Smooth muscle cell (in vitro differentiated cells): ENCODE measurements around the gene PRKCH. TPM values are rescaled to one million over a fixed set of nuclear protein-coding genes. Genes with fewer than 3 reads are reported as not detected.
A peak's percentile ranks its signal among the peaks of the same experiment; 100 is the strongest.

Experiments
- DNase-seq: peaks from one replicate; lab custom pipeline; 2025; ENCODE audit not compliant: unreplicated experiment; lab: John Stamatoyannopoulos, UW
- H2AFZ ChIP-seq: fragments of 200-600 bp; sonication (generic); 2 replicates; pipeline ENCODE4 v1.6.0; 2016; ENCODE audit warnings: antibody characterized with exemption, low read depth, mild to moderate bottlenecking
- H3F3A ChIP-seq: fragments of 200-600 bp; sonication (generic); 2 replicates; pipeline ENCODE4 v1.6.0; 2017; ENCODE audit warnings: antibody characterized with exemption, low read depth
- H3K27ac ChIP-seq: fragments of 200-600 bp; sonication (generic); 2 replicates; pipeline ENCODE4 v1.5.1; 2016; ENCODE audit warnings: low read depth, mild to moderate bottlenecking
- H3K27me3 ChIP-seq: fragments of 200-600 bp; sonication (generic); 2 replicates; pipeline ENCODE4 v1.6.1; 2016; ENCODE audit warnings: low read depth, mild to moderate bottlenecking
- H3K36me3 ChIP-seq: fragments of 200-600 bp; sonication (generic); 2 replicates; pipeline ENCODE4 v1.5.1; 2016; ENCODE audit warnings: low read depth
- H3K4me1 ChIP-seq: fragments of 200-600 bp; sonication (generic); 2 replicates; pipeline ENCODE4 v1.5.1; 2016; ENCODE audit warnings: low read depth
- H3K4me2 ChIP-seq: fragments of 200-600 bp; sonication (generic); 2 replicates; pipeline ENCODE4 v1.6.0; 2016; ENCODE audit warnings: mild to moderate bottlenecking
- H3K4me3 ChIP-seq: fragments of 200-600 bp; sonication (generic); 2 replicates; pipeline ENCODE4 v1.5.1; 2016; ENCODE audit warnings: mild to moderate bottlenecking
- H3K79me2 ChIP-seq: fragments of 200-600 bp; sonication (generic); 2 replicates; pipeline ENCODE4 v1.6.0; 2016; ENCODE audit warnings: low read depth, mild to moderate bottlenecking
- H3K9ac ChIP-seq: fragments of 200-600 bp; sonication (generic); 2 replicates; pipeline ENCODE4 v1.6.0; 2016; ENCODE audit warnings: low read depth
- H3K9me3 ChIP-seq: fragments of 200-600 bp; sonication (generic); replicated peaks from 2 replicates; pipeline ENCODE4 v1.5.1; 2016; ENCODE audit warnings: low read depth
- H4K20me1 ChIP-seq: fragments of 200-600 bp; sonication (generic); 2 replicates; pipeline ENCODE4 v1.6.0; 2016; ENCODE audit warnings: low read depth
- CTCF ChIP-seq: fragments of 200-600 bp; sonication (generic); IDR thresholded peaks from 2 replicates; pipeline ENCODE4 v1.5.1; 2017; ENCODE audit warnings: borderline replicate concordance, mild to moderate bottlenecking, antibody characterized with exemption; ENCODE audit not compliant: insufficient read depth, poor library complexity, severe bottlenecking
- WGBS: methylation state at CpG from one replicate; pipeline ENCODE4 v1.1.7; 2016; ENCODE audit warnings: low lambda C conversion rate; 5-methylcytosine and 5-hydroxymethylcytosine counted together
- polyA plus RNA-seq: library from polyadenylated mRNA; unstranded; fragments of >200 nt; fragmentation: Nextera tagmentation; extraction: Ambion mirVana; gene quantifications from 2 replicates; pipeline ENCODE4 v1.2.1, GENCODE V29; 2016
- total RNA-seq: library from RNA; depleted of rRNA; stranded (reverse); fragments of >200 nt; gene quantifications from 2 replicates; pipeline ENCODE4 v1.2.3, GENCODE V29; 2014

Gene PRKCH
- total and polyA plus RNA-seq, 2 experiments from 2014 or later, result 1.5 to 7.6 TPM

GRCh38 chr14:61560323-61560722, 238.9 kb downstream of the PRKCH start:
- peak overlapping the region; percentile 60 for H3K4me2 ChIP-seq
- peaks cover 45% of the 10 kb centered on the region for H3F3A ChIP-seq
- 13% methylated on average over 5 of the region's 5 CpGs for WGBS
- H3K4me1 ChIP-seq, result peaks cover 27% of the 10 kb centered on the region
- no peak for TF ChIP-seq CTCF
- peak overlapping the region; percentile 61 for H2AFZ ChIP-seq
- no peaks in the 10 kb centered on the region for H3K36me3 ChIP-seq
- H3K79me2 ChIP-seq, result no peaks in the 10 kb centered on the region
- H3K9me3 ChIP-seq, result no peaks in the 10 kb centered on the region
- no peak overlapping the region for H3K4me3 ChIP-seq
- H4K20me1 ChIP-seq, result no peaks in the 10 kb centered on the region
- H3K9ac ChIP-seq, result peak overlapping the region; percentile 84
- no peak for DNase-seq
- peak overlapping the region; percentile 99 for H3K27ac ChIP-seq
- H3K27me3 ChIP-seq, result no peaks in the 10 kb centered on the region

- no peak overlapping the region for H3K4me3 ChIP-seq
- no peaks in the 10 kb centered on the region for H3K36me3 ChIP-seq
- H3K27ac ChIP-seq, result peak overlapping the region; percentile 99
- H3K4me1 ChIP-seq, result peaks cover 29% of the 10 kb centered on the region
- no peak overlapping the region for H2AFZ ChIP-seq
- no peak for TF ChIP-seq CTCF
- no peaks in the 10 kb centered on the region for H4K20me1 ChIP-seq
- WGBS, result 29% methylated on average over 3 of the region's 3 CpGs
- H3F3A ChIP-seq, result peaks cover 53% of the 10 kb centered on the region
- DNase-seq, result no peak
- H3K4me2 ChIP-seq, result peak overlapping the region; percentile 60
- no peaks in the 10 kb centered on the region for H3K27me3 ChIP-seq
- H3K79me2 ChIP-seq, result no peaks in the 10 kb centered on the region
- peak overlapping the region; percentile 84 for H3K9ac ChIP-seq
- H3K9me3 ChIP-seq, result no peaks in the 10 kb centered on the region
Measured at GRCh38 chr14:61561104-61561503, 239.7 kb downstream of the PRKCH start.

GRCh38 chr14:61561657-61562276, 240.4 kb downstream of the PRKCH start:
- Histone ChIP-seq H3K27me3 (no peaks in the 10 kb centered on the region), H3K9ac (peak overlapping the region; percentile 87), H3K4me3 (no peak overlapping the region), H3K4me1 (peaks cover 36% of the 10 kb centered on the region), H3K79me2 (no peaks in the 10 kb centered on the region), H2AFZ (no peak overlapping the region), H3F3A (peaks cover 58% of the 10 kb centered on the region), H3K9me3 (no peaks in the 10 kb centered on the region), H3K4me2 (peak overlapping the region; percentile 61), H4K20me1 (no peaks in the 10 kb centered on the region), H3K27ac (peak overlapping the region; percentile 99), H3K36me3 (no peaks in the 10 kb centered on the region)
- 22% methylated on average over 8 of the region's 8 CpGs for WGBS
- DNase-seq, result peak; percentile 37
- TF ChIP-seq CTCF, result no peak
